ENCODE data around the gene ICAM1.

- TF ChIP-seq CTCF (optimal IDR thresholded peaks at IDR 0.05 in 1 of 3, IDR thresholded peaks at IDR 0.05 in 1 of 3, conservative IDR thresholded peaks at IDR 0.05 in 1 of 3; ENCODE audit: extremely low read depth in 1 of 3, insufficient read depth in 2 of 3, low read length in 3 of 3): no peak
- TF ChIP-seq EZH2 (IDR thresholded peaks at IDR 0.05; ENCODE audit: low read length): no peak
These were observed 12.7 kb upstream of the ICAM1 start for GRCh38 chr19:10258080-10258710.
